Natural killer cell (primary cell): Measurements from ENCODE around the gene CYSRT1. TPM values are rescaled to one million over a fixed set of nuclear protein-coding genes. Genes with fewer than 3 reads are reported as not detected.

Source experiments
- ATAC-seq, 3 donors: fragments of 150-1000 bp in 2 of 3; fragments of 200-7000 bp in 1 of 3; cut with Tn5 transposase; 1 replicate in 1 of 3; 2 replicates in 2 of 3; pipeline ENCODE4 v1.10.0; 2021; ENCODE audit warnings: mild to moderate bottlenecking in 2 of 3, moderate library complexity in 2 of 3
- DNase-seq, 2 donors: peaks; one replicate each; pipeline versions ENCODE4 v3.0.0 to v3.0.0-alpha.2; 2013 to 2021; ENCODE audit warnings: mixed read lengths in 1 of 2
- H3K27ac ChIP-seq: one replicate; pipeline ENCODE4 v1.5.1; 2013; ENCODE audit warnings: mild to moderate bottlenecking, low read length
- H3K27me3 ChIP-seq: one replicate; pipeline ENCODE4 v1.6.1; 2013; ENCODE audit warnings: low read length; ENCODE audit not compliant: control insufficient read depth, insufficient read depth
- H3K36me3 ChIP-seq: one replicate; pipeline ENCODE4 v1.6.1; 2013; ENCODE audit warnings: low read length; ENCODE audit not compliant: control insufficient read depth, insufficient read depth
- H3K4me1 ChIP-seq: one replicate; pipeline ENCODE4 v1.6.1; 2013; ENCODE audit warnings: low read length; ENCODE audit not compliant: control insufficient read depth, insufficient read depth
- H3K4me3 ChIP-seq: one replicate; pipeline ENCODE4 v1.5.1; 2013; ENCODE audit warnings: low read length
- H3K9me3 ChIP-seq: one replicate; pipeline ENCODE4 v1.6.1; 2013; ENCODE audit warnings: low read length; ENCODE audit not compliant: control insufficient read depth, insufficient read depth
- H3K27ac Mint-ChIP-seq, 2 donors: one replicate each; pipeline ENCODE4 v1.8.0; 2022; ENCODE audit warnings: mild to moderate bottlenecking in 2 of 2, mixed read lengths in 2 of 2, moderate library complexity in 1 of 2
- H3K27me3 Mint-ChIP-seq, 2 donors: one replicate each; pipeline ENCODE4 v1.8.0; 2022; ENCODE audit warnings: low read depth in 2 of 2, mixed read lengths in 2 of 2
- H3K36me3 Mint-ChIP-seq: one replicate; pipeline ENCODE4 v1.8.0; 2022; ENCODE audit warnings: mixed read lengths
- H3K4me1 Mint-ChIP-seq, 2 donors: one replicate each; pipeline ENCODE4 v1.8.0; 2022; ENCODE audit warnings: mixed read lengths in 2 of 2
- H3K4me3 Mint-ChIP-seq: one replicate; pipeline ENCODE4 v1.8.0; 2022; ENCODE audit warnings: mild to moderate bottlenecking, moderate library complexity, mixed read lengths
- H3K9me3 Mint-ChIP-seq, 2 donors: one replicate each; pipeline ENCODE4 v1.8.0; 2022; ENCODE audit warnings: mixed read lengths in 2 of 2
- CTCF ChIP-seq: fragments of 200-600 bp; IDR thresholded peaks from one replicate; pipeline ENCODE4 v1.8.0; 2022; ENCODE audit warnings: antibody characterized with exemption
- WGBS: methylation state at CpG from one replicate; pipeline ENCODE4 v1.1.7; 2013; ENCODE audit warnings: missing lambda C conversion rate; ENCODE audit not compliant: insufficient coverage; 5-methylcytosine and 5-hydroxymethylcytosine counted together
- intact Hi-C: fragments of 100-400 bp; cut with micrococcal nuclease; formaldehyde crosslinking; loops from one replicate; pipeline ENCODE4 v1.14.2; 2022
- total RNA-seq, 4 donors: library from RNA; stranded (reverse); fragments of 120-200 nt in 1 of 4; gene quantifications; one replicate each; pipeline versions ENCODE4 v1.2.3 to v1.2.4, GENCODE V29; 2013 to 2022

Gene CYSRT1
- under 1 TPM in 1 of 3 donors, not detected in 2; 0.38 TPM for total RNA-seq
- total RNA-seq (2013) = 0.38 TPM

GRCh38 chr9:137224830-137225694 lies at the start of gene CYSRT1:
Gene CYSRT1 (plus strand): TSS chr9:137225174. CDS start chr9:137225622, 448 bp downstream.
- Mint-ChIP-seq H3K36me3 (no peaks in the 10 kb centered on the region), H3K4me3 (peak within 1 kb of the TSS; percentile 86), H3K4me1 (peaks cover 5 to 11% of the 10 kb centered on the region in 2 donors), H3K9me3 (no peaks in the 10 kb centered on the region), H3K27ac (peak within 1 kb of the TSS in 1 of 2 donors; percentile 88), H3K27me3 (peaks cover 0 to 3% of the 10 kb centered on the region in 2 donors)
- DNase-seq (no peak), ATAC-seq (no peak)
- H3K9me3 ChIP-seq = no peaks in the 10 kb centered on the region
- 50% methylated on average over 22 of the region's 23 CpGs for WGBS
- no peaks in the 10 kb centered on the region for H3K36me3 ChIP-seq
- H3K4me3 ChIP-seq = peak within 1 kb of the TSS; percentile 58
- H3K4me1 ChIP-seq = peaks cover 31% of the 10 kb centered on the region
- peak within 1 kb of the TSS; percentile 84 for H3K27ac ChIP-seq
- intact Hi-C loops = loop anchor here (5.0 kb wide), 3 partner anchors 98 to 178 kb away; partner anchors contain the start of gene NPDC1
- TF ChIP-seq CTCF = no peak
- H3K27me3 ChIP-seq = peaks cover 9% of the 10 kb centered on the region

- peaks cover 15% of the 10 kb centered on the region for H3K27me3 ChIP-seq
- H3K4me1 ChIP-seq = peaks cover 4% of the 10 kb centered on the region
- no peak overlapping the region for H3K27ac Mint-ChIP-seq
- H3K9me3 Mint-ChIP-seq = no peaks in the 10 kb centered on the region
- no peak overlapping the region for H3K4me3 Mint-ChIP-seq
- no peaks in the 10 kb centered on the region for H3K36me3 Mint-ChIP-seq
- peaks cover 24% of the 10 kb centered on the region for H3K36me3 ChIP-seq
- peak in 1 of 2 donors; percentile 40 for DNase-seq
- H3K4me1 Mint-ChIP-seq = no peaks in the 10 kb centered on the region
- no peak overlapping the region for H3K27ac ChIP-seq
- WGBS = 68% methylated on average over 33 of the region's 33 CpGs
- intact Hi-C loops = no loop called here
- H3K9me3 ChIP-seq = no peaks in the 10 kb centered on the region
- TF ChIP-seq CTCF = no peak
- H3K27me3 Mint-ChIP-seq = peaks cover 0 to 2% of the 10 kb centered on the region in 2 donors
- H3K4me3 ChIP-seq = no peak overlapping the region
- ATAC-seq = peak in 1 of 3 donors; percentile 6
Measured at GRCh38 chr9:137175345-137175961, 49.5 kb upstream of the CYSRT1 start.

GRCh38 chr9:137176302-137177182 lies 48.4 kb upstream of the CYSRT1 start:
- ATAC-seq (peak in 2 of 3 donors; percentile 51 to 68), DNase-seq (peak in 1 of 2 donors; percentile 57)
- TF ChIP-seq CTCF = peak; percentile 21
- Mint-ChIP-seq H3K27me3 (no peaks in the 10 kb centered on the region), H3K4me1 (no peaks in the 10 kb centered on the region), H3K4me3 (no peak overlapping the region), H3K36me3 (no peaks in the 10 kb centered on the region), H3K9me3 (no peaks in the 10 kb centered on the region), H3K27ac (no peak overlapping the region)
- Histone ChIP-seq H3K9me3 (no peaks in the 10 kb centered on the region), H3K4me1 (peaks cover 4% of the 10 kb centered on the region), H3K27ac (no peak overlapping the region), H3K36me3 (peaks cover 30% of the 10 kb centered on the region), H3K27me3 (peaks cover 4% of the 10 kb centered on the region), H3K4me3 (no peak overlapping the region)
- intact Hi-C loops = no loop called here
- 69% methylated on average over 17 of the region's 17 CpGs for WGBS
